HS-5 (cell line): ENCODE data around the gene NEDD4.
"Not testable (repeated sequence)": the region's sequence is repeated elsewhere in the genome, so short reads cannot be mapped to it uniquely, and the experiment has no call there.

Experiments
- DNase-seq: peaks from one replicate; pipeline ENCODE4 v3.0.0-alpha.2; 2012; ENCODE audit warnings: low read depth

Gene NEDD4

DNA sequence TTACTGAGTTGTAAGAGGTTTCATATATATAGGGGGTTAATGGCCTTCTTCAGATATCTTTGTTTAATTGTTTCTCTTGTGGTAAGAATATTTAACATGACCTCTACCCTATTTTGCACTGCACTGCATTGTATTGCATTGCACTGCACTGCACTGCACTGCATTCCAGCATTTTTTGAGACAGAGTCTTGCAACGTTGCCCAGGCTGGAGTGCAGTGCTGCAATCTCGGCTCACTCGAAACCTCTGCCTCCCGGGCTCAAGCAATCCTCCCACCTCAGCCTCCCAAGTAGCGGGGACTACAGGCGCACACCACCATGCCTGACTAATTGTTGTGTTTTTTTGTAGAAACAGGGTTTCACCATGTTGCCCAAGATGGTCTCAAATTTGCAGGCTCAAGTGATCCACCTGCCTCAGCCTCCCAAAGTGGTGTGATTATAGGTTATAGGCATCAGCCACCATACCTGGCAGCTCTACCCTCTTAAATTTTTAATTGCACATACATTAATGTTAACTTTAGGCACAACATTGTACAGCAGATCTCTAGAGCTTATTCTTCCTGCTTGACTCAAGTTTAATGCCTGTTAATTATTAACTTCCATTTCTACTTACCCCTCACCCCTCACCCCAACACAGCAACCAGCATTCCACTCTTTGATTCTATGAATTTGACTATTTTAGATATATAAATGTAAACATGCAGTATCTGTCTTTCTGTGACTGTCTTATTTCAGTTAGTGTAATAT is 38.4 kb downstream of the NEDD4 start:
- no peak for DNase-seq

- DNase-seq: not testable (repeated sequence)
Observed at GRCh38 chr15:55952501-55953274, 40.7 kb downstream of the NEDD4 start.

GRCh38 chr15:55944606-55945005 is 48.8 kb downstream of the NEDD4 start:
- not testable (repeated sequence) for DNase-seq

DNA sequence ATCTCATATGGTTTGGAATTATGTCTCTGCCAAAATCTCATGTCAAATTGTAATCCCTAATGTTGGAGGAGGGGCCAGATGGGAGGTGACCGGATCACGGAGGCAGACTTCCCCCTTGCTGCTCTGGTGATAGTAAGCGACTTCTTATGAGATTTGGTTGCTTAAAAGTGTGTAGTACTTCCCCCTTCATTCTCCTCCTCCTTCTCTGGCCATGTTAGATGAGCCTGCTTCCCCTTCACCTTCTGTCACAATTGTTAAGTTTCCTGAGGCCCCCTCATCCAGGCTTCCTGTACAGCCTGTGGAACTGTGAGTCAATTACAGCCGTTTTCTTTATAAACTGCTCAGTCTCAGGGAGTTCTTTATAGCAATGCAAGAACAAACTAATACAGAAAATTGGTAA is 51.1 kb downstream of the NEDD4 start:
- DNase-seq: no peak

GRCh38 chr15:55937040-55937439 is 56.4 kb downstream of the NEDD4 start:
- DNase-seq: no peak

DNA sequence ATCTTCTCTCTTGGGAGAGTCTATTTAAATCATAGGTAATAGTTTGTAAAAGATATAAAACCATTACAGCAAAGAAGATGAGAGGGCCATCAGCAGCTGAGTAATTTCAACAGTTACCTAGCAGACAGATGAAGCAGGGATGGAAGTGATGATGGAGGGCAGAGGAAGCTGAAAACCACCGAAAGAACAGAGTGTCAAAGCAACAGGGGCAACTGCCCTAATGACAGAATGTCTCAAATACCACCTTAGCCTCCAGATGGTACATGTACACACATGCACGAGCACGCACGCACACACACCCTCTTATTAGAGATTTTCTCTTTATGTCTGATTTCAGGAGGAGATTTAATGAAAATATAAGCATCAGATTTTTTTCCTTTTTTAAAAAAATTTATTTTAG is 64.5 kb downstream of the NEDD4 start:
- DNase-seq: no peak

DNA sequence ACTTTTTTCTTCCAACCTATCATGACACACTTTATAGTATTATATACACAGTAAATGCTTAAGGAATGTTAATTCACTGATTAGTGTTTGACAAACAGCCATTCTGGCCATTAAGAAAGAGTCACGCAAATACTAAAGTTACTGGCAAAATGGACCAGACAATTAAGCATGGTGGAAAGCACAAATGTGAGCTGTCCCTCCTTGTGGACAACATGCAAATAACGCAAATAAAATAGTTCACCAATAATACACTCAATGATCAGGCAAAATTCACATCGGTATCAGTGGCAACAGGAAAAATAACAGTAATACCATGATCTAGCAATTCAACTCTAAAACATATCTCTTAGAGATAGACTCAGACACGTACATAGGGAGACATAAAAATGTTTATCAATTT is 71.7 kb downstream of the NEDD4 start:
- no peak for DNase-seq

- DNase-seq: peak; percentile 77
Observed at GRCh38 chr15:55917881-55918296, 75.5 kb downstream of the NEDD4 start.

DNA sequence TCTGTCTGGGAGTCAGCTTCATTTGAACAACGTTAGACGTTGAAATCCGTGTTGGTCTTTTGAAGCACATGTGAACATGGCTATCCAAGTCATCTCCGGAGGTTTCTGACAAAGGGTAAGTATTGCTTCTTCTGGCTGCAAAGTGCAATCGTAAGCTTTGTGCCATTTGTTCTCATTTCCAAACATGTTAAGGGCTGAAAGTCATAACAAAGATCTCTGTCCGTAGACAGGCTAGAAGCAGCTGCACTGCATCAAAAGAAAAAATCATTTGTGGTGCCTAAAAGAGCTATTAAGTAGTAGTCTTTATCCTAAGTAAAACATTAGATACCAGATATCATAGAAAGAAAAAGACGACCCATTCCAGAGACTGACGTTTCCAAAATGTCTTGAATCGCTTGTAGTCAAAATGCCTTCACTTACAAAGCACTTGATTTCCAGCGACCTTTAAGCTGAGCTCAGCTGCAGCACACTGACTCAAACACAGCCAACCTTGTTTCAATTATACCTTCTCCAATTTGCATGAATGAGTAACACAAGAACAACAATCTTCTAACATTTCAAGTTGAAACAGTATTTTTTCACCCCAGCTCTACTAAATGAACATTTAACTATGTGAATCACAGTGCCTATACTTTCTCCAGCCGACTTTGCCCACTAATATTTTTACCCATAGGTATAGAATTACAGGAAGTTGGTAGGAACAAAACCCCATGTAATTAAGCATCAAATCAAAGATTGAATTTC is 76.6 kb downstream of the NEDD4 start:
- DNase-seq: no peak

DNA sequence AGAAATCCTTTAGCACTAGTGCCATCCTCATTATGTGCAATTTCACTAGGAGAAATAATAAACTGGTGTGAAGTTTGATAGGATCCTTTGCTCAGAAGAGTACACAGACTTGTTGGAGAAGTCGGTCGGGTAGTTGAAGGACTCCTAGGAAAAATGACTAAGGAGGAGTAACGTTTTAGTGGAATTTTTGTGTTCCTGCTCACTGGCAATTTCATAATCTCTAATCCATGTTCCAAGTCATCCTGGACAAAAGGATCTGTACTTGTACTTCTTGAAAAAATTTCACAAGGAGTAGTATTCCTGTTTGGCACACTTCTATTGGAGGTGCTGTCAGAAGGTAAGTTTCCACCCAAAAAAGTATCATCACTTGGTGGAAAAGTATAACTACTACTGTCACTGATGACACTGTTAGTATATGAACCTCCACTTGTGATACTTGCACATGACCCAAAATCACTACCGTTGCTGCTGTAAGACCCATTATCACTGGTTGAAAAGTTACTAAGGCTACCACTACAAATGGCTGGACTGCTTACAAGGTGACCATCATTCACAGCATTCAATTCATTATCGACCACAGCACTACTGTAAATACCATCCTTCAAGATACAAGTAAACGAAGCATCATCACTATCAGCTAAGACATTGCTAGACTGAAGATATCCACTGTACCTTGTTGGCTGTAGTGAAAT is 77.4 kb downstream of the NEDD4 start:
- no peak for DNase-seq

- DNase-seq: no peak
Observed at GRCh38 chr15:55915221-55915620, 78.2 kb downstream of the NEDD4 start.

DNA sequence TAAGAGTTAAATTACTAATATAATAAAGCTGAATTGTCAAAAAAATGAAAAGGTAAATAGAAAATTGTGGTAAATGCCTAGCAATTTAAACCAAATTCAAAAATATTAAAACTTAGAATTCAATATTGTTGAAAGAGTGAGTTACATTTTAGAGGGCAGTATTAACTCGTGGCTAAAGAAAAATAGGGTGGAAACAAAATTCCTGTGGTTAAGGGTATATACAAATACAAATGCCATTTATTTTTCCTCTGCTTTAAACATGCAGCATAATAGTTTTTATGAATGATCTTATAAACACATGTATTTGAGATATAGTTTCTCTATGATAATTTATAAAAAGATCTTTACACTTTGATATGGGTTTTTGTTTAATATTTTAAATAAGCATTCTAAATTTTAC is 79.0 kb downstream of the NEDD4 start:
- DNase-seq: no peak

DNA sequence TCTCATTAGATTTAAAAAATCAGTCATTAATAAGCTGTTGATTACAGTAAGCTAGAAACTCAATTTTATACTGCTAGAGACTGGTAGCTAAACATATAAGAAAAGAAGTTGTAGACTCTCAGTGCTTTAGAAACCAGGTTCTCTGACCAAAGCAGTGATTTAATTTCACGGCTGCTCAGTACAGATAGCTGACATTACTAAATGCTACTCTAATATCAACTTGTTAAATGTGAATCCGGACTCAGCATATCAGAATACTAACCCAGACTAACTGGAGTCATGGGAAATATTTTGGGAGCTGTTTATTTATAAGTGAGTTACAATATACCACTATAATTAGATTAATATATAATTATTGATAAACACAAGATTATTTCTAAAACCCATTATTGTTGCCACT is 80.4 kb downstream of the NEDD4 start:
- DNase-seq: no peak

- no peak for DNase-seq
Observed at GRCh38 chr15:55909036-55909811, 84.2 kb downstream of the NEDD4 start.

DNA sequence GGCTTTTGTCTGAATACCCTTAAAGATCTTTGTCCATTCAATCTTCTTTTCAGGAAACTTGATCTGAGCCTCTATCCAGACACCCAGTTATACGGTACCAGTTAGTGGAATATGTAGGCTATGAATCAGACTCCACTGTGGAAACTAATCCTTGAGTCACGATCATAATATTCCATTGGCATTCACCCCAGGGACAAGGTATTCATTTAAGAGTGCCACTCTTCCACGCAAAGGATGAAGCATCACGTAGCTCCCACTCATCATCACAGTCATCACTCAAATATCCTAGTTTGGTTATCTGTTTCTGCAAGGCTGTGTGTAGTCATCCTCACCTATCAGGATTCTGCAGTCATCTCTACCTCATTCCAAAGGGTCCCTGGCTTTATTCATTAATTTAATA is 85.6 kb downstream of the NEDD4 start:
- DNase-seq: peak; percentile 99

DNA sequence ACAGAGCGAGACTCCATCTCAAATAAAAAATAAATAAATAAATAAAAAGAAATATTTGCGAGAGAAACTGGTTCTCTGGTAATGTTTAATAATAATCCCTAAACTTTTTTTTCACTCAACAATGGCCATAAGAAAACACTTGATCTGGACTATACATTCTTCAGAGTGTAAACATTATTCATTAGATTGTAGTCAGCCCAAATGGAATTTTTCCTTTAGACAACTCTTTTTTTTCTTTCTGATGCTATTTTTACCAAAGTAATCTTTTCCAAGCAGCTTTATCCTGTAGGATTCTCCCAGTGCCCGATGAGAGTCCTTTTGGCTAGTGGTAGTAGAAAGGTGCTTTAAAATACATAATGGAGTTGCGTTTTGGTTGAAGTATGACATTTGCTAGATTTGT is 90.4 kb downstream of the NEDD4 start:
- no peak for DNase-seq

GRCh38 chr15:55900019-55900418 is 93.4 kb downstream of the NEDD4 start:
- DNase-seq: no peak

GRCh38 chr15:55899537-55899936 is 93.9 kb downstream of the NEDD4 start:
- DNase-seq: no peak

DNA sequence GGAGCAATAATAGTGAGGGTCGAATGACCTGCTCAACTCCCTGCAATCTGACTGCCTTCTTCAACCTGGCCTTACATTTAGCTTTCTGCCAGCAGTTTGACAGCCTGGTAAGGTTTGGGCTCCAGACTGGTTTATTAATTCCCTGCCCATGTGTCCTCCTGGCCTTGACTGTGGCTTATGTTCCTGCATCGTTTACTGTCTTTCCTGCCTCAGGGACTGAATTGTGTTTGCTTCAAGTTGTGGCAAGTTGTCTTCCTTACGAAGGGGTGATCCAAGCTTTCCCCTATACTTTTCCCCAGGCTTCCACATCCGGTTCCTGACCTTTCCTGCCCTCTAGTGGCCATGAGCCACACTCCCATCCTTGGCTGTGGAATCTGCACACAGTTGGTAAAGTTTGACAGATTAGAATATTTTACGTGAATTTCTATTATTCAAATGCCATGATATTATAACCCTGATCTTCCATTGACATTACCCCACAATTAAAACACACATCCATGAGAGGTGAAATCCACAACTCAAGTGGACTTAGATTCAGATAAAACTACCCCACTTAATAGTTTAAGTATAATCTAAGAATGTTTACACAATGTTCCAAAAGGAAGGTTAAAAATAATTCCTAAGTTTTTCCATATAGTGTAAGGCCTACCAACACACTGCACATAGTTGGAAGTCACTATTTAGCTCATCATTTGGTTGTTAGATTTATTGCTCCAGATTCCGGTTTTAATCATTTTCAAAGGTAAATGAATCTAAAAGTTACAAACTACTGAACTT is 95.7 kb downstream of the NEDD4 start:
- peak; percentile 72 for DNase-seq

DNA sequence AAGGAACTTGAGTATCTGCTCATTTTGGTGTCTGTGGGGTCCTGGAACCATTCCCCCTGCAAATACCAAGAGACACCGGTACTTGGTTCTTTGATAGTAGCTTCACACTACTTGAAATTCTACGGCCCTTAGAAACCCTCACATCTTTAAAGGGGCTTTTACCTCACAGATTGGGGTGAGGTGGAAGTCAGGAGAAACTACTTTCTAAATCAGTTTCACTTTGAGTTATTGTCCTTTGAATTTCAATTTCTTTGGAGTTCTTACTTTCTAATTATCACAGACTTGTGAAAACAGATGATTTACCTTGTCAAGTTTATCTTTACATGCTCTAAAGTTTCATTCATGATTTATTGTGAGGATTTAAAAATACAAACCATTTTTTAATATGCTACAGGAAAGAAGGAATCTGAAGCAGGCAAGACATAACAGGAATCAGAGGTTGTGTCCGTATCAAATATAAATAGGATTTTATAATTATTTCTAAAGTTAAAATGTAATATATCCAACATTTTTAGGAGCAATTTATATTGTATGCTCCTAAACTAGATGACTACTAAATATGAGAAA is 98.9 kb downstream of the NEDD4 start:
- DNase-seq: no peak
